Stomach (tissue), 9 donors: ENCODE data around the gene TIE1. TPM values are rescaled to one million over a fixed set of nuclear protein-coding genes. Genes with fewer than 3 reads are reported as not detected.

ENCODE experiments used
- DNase-seq, 2 donors: peaks; one replicate each; pipeline versions ENCODE4 v3.0.0 to v3.0.0-alpha.2; 2013 to 2019
- H3K27ac ChIP-seq, 5 donors: fragments of 200-600 bp in 4 of 5; sonication (generic) in 4 of 5; one replicate each; pipeline ENCODE4 v1.5.1; 2013 to 2019; ENCODE audit warnings: mild to moderate bottlenecking in 1 of 5, moderate library complexity in 1 of 5
- H3K27me3 ChIP-seq, 3 donors: fragments of 200-600 bp; sonication (generic); one replicate each; pipeline ENCODE4 v1.5.1; 2017 to 2019; ENCODE audit warnings: mixed run types in 1 of 3
- H3K36me3 ChIP-seq, 4 donors: fragments of 200-600 bp; sonication (generic); 1 replicate in 3 of 4; 2 replicates in 1 of 4; pipeline ENCODE4 v1.5.1; 2016 to 2019
- H3K4me1 ChIP-seq, 4 donors: fragments of 200-600 bp; sonication (generic); one replicate each; pipeline ENCODE4 v1.5.1; 2016 to 2019
- H3K4me3 ChIP-seq, 4 donors: fragments of 200-600 bp; sonication (generic) in 3 of 4; one replicate each; pipeline ENCODE4 v1.5.1; 2016 to 2019; ENCODE audit warnings: mild to moderate bottlenecking in 1 of 4
- H3K9me3 ChIP-seq, 4 donors: fragments of 200-600 bp; sonication (generic); one replicate each; pipeline ENCODE4 v1.5.1; 2016 to 2019
- CTCF ChIP-seq, 7 experiments: fragments of 450-650 bp in 4 of 7; fragments of 200-600 bp in 3 of 7; sonication (generic) in 3 of 7; IDR thresholded peaks; one replicate each; pipeline ENCODE4 v1.5.1; 2016 to 2019; ENCODE audit warnings: antibody characterized with exemption in 7 of 7, control low read depth in 2 of 7, mild to moderate bottlenecking in 1 of 7
- EP300 ChIP-seq: sonication (generic); formaldehyde crosslinking; IDR thresholded peaks from one replicate; pipeline ENCODE4 v1.6.1; 2017; ENCODE audit warnings: antibody characterized with exemption
- POLR2A ChIP-seq, 4 donors: fragments of 450-650 bp; IDR thresholded peaks; one replicate each; pipeline ENCODE4 v1.6.1; 2016; ENCODE audit warnings: antibody characterized with exemption in 4 of 4, control low read depth in 2 of 4, mild to moderate bottlenecking in 1 of 4, moderate library complexity in 1 of 4
- POLR2AphosphoS5 ChIP-seq, 3 donors: sonication (generic); formaldehyde crosslinking; IDR thresholded peaks; one replicate each; pipeline ENCODE4 v1.6.1; 2016; ENCODE audit warnings: antibody characterized with exemption in 3 of 3
- WGBS, 5 donors: extraction: QIAGEN DNeasy Blood & Tissue Kit in 3 of 5; methylation state at CpG; one replicate each; pipeline versions ENCODE4 v1.1.5 to v1.1.7; 2013 to 2018; 5-methylcytosine and 5-hydroxymethylcytosine counted together
- intact Hi-C: fragments of 100-400 bp; cut with DNase I; formaldehyde crosslinking; loops from one replicate; pipeline ENCODE4 v1.15.1; 2023; ENCODE audit warnings: low total_unique reads
- polyA plus RNA-seq, 3 donors: library from polyadenylated mRNA; stranded (reverse); fragments of 200-250 nt; gene quantifications; one replicate each; pipeline ENCODE4 v1.2.3, GENCODE V29; 2013
- total RNA-seq, 5 donors: library from RNA; depleted of rRNA; stranded (reverse); fragments of >200 nt; gene quantifications; one replicate each; pipeline versions ENCODE4 v1.1.0 to v1.2.3, GENCODE V29; 2014 to 2016
- donor health status: healthy with polysubstance abuse.
- donor health status: Bipolar disorder and iron deficiency.
- donor health status: healthy.

Gene TIE1
- total and polyA plus RNA-seq, 8 donors: 2.1 to 36.2 (median 13.8) TPM; not detected in 1

GRCh38 chr1:43266881-43267280, 33.9 kb upstream of the TIE1 start:
- Histone ChIP-seq H3K4me3 (no peak overlapping the region), H3K27me3 (peaks cover 0 to 18% (median 10%) of the 10 kb centered on the region in 3 donors), H3K27ac (peak overlapping the region in 1 of 5 donors; percentile 35), H3K9me3 (no peaks in the 10 kb centered on the region), H3K36me3 (no peaks in the 10 kb centered on the region), H3K4me1 (peaks cover 0 to 38% (median 24%) of the 10 kb centered on the region in 4 donors)
- TF ChIP-seq POLR2AphosphoS5 (IDR thresholded peaks at IDR 0.05): no peak
- TF ChIP-seq CTCF (IDR thresholded peaks at IDR 0.05): no peak
- no peak for TF ChIP-seq EP300
- no peak for TF ChIP-seq POLR2A (IDR thresholded peaks at IDR 0.05)
- 93 to 98% (median 95%) methylated on average over 1 of the region's 1 CpG for WGBS, 5 donors
- intact Hi-C loops: no loop called here
- DNase-seq: no peak

GRCh38 chr1:43267291-43267805, 33.4 kb upstream of the TIE1 start:
- Histone ChIP-seq H3K4me1 (peaks cover 0 to 41% (median 24%) of the 10 kb centered on the region in 4 donors), H3K27ac (peak overlapping the region in 1 of 5 donors; percentile 35), H3K4me3 (no peak overlapping the region), H3K9me3 (no peaks in the 10 kb centered on the region), H3K36me3 (no peaks in the 10 kb centered on the region), H3K27me3 (peaks cover 0 to 23% (median 10%) of the 10 kb centered on the region in 3 donors)
- peak in 1 of 2 donors; percentile 20 for DNase-seq
- intact Hi-C loops: no loop called here
- TF ChIP-seq POLR2AphosphoS5 (IDR thresholded peaks at IDR 0.05): no peak
- no peak for TF ChIP-seq CTCF (IDR thresholded peaks at IDR 0.05)
- TF ChIP-seq POLR2A (IDR thresholded peaks at IDR 0.05): no peak
- no peak for TF ChIP-seq EP300
- WGBS, 5 donors: 58 to 83% (median 72%) methylated on average over 9 of the region's 9 CpGs

GRCh38 chr1:43267818-43268425, 32.9 kb upstream of the TIE1 start:
- Histone ChIP-seq H3K27ac (peak overlapping the region in 1 of 5 donors; percentile 35), H3K27me3 (peaks cover 0 to 28% (median 10%) of the 10 kb centered on the region in 3 donors), H3K9me3 (no peaks in the 10 kb centered on the region), H3K4me3 (no peak overlapping the region), H3K36me3 (no peaks in the 10 kb centered on the region), H3K4me1 (peaks cover 0 to 41% (median 24%) of the 10 kb centered on the region in 4 donors)
- intact Hi-C loops: no loop called here
- whole genome bisulfite sequencing, 5 donors: 68 to 77% (median 73%) methylated on average over 3 of the region's 3 CpGs
- TF ChIP-seq POLR2AphosphoS5 (IDR thresholded peaks at IDR 0.05) (no peak), EP300 (no peak), CTCF (IDR thresholded peaks at IDR 0.05) (no peak)
- DNase-seq: peak in 1 of 2 donors; percentile 23

GRCh38 chr1:43269627-43270375, 31.0 kb upstream of the TIE1 start, which contains the start of gene TMEM125:
Gene TMEM125, plus strand, starts transcription at chr1:43269983. Its CDS starts 2,740 bp downstream, at chr1:43272723.
- intact Hi-C loops: no loop called here
- DNase-seq: peak in 1 of 2 donors; percentile 59
- Histone ChIP-seq H3K36me3 (no peaks in the 10 kb centered on the region), H3K27me3 (peaks cover 0 to 28% (median 10%) of the 10 kb centered on the region in 3 donors), H3K4me1 (peaks cover 7 to 52% (median 32%) of the 10 kb centered on the region in 4 donors), H3K4me3 (peak within 1 kb of the TSS; percentile 27 to 45 (median 38)), H3K9me3 (no peaks in the 10 kb centered on the region), H3K27ac (peak within 1 kb of the TSS; percentile 79 to 86 (median 81))
- 53 to 68% (median 65%) methylated on average over 7 of the region's 7 CpGs for WGBS, 5 donors
- TF ChIP-seq POLR2A (IDR thresholded peaks at IDR 0.05) (no peak), EP300 (no peak), POLR2AphosphoS5 (IDR thresholded peaks at IDR 0.05) (no peak), CTCF (IDR thresholded peaks at IDR 0.05) (no peak)
